Spleen (tissue), 11 donors: ENCODE data around the gene DHRS2. TPM values are rescaled to one million over a fixed set of nuclear protein-coding genes. Genes with fewer than 3 reads are reported as not detected.

Experiments
- DNase-seq: peaks from one replicate; pipeline ENCODE4 v3.0.0-alpha.2; 2020
- H3K27ac ChIP-seq, 8 donors: fragments of 200-600 bp; sonication (generic) in 7 of 8; 1 replicate in 4 of 8; 2 replicates in 4 of 8; pipeline versions ENCODE4 v1.5.0 to v1.8.0; 2016 to 2021; ENCODE audit warnings: inconsistent platforms in 4 of 8, mild to moderate bottlenecking in 4 of 8, moderate library complexity in 1 of 8
- H3K27me3 ChIP-seq, 7 donors: fragments of 200-600 bp; sonication (generic) in 6 of 7; replicated peaks in 1 of 7; 1 replicate in 4 of 7; 2 replicates in 3 of 7; pipeline versions ENCODE4 v1.5.0 to v1.8.0; 2016 to 2021; ENCODE audit warnings: inconsistent platforms in 3 of 7, mild to moderate bottlenecking in 1 of 7
- H3K36me3 ChIP-seq, 6 donors: fragments of 200-600 bp; sonication (generic) in 5 of 6; 1 replicate in 4 of 6; 2 replicates in 2 of 6; pipeline versions ENCODE4 v1.5.0 to v1.8.0; 2016 to 2021; ENCODE audit warnings: inconsistent platforms in 2 of 6
- H3K4me1 ChIP-seq, 6 donors: fragments of 200-600 bp; sonication (generic) in 5 of 6; 1 replicate in 3 of 6; 2 replicates in 3 of 6; pipeline versions ENCODE4 v1.5.0 to v1.8.0; 2016 to 2021; ENCODE audit warnings: inconsistent platforms in 3 of 6
- H3K4me3 ChIP-seq, 8 donors: fragments of 200-600 bp; sonication (generic) in 7 of 8; 1 replicate in 4 of 8; 2 replicates in 4 of 8; pipeline versions ENCODE4 v1.5.0 to v1.8.0; 2016 to 2021; ENCODE audit warnings: inconsistent platforms in 4 of 8, mild to moderate bottlenecking in 4 of 8, moderate library complexity in 2 of 8
- H3K9me3 ChIP-seq, 8 donors: fragments of 200-600 bp; sonication (generic) in 7 of 8; 1 replicate in 4 of 8; 2 replicates in 4 of 8; pipeline versions ENCODE4 v1.5.0 to v1.8.0; 2016 to 2021; ENCODE audit warnings: inconsistent platforms in 4 of 8
- POLR2A ChIP-seq, 3 donors: fragments of 450-650 bp; IDR thresholded peaks; one replicate each; pipeline ENCODE4 v1.5.1; 2017; ENCODE audit warnings: antibody characterized with exemption in 3 of 3, mild to moderate bottlenecking in 1 of 3
- POLR2AphosphoS5 ChIP-seq, 3 donors: sonication (generic); formaldehyde crosslinking; IDR thresholded peaks; one replicate each; pipeline ENCODE4 v1.5.1; 2017; ENCODE audit warnings: antibody characterized with exemption in 3 of 3
- WGBS, 5 donors: extraction: QIAGEN DNeasy Blood & Tissue Kit in 3 of 5; methylation state at CpG; one replicate each; pipeline versions ENCODE4 v1.1.5 to v1.1.7; 2013 to 2018; 5-methylcytosine and 5-hydroxymethylcytosine counted together
- intact Hi-C: fragments of 100-400 bp; cut with DNase I; formaldehyde crosslinking; loops from one replicate; pipeline ENCODE4 v1.15.0; 2023; ENCODE audit warnings: low total_unique reads
- polyA plus RNA-seq, 3 donors: library from polyadenylated mRNA; stranded (reverse); fragments of 200-250 nt; gene quantifications; one replicate each; pipeline ENCODE4 v1.2.1, GENCODE V29; 2013
- total RNA-seq, 7 donors: library from RNA; depleted of rRNA in 3 of 7; stranded (reverse); fragments of >200 nt in 3 of 7; fragmentation: NEBNext Ultra II Directional in 4 of 7; extraction: Animal tissue kit (Norgen Biotek cat#: 25700) in 4 of 7; gene quantifications; one replicate each; pipeline versions ENCODE4 v1.1.0 to v1.2.1, GENCODE V29; 2016 to 2021
- TF ChIP-seq, protein P1 (sequence below), 11 experiments: fragments of 200-600 bp in 7 of 11; fragments of 450-650 bp in 4 of 11; sonication (generic) in 4 of 11; IDR thresholded peaks in 8 of 11; conservative IDR thresholded peaks in 3 of 11; 1 replicate in 7 of 11; 2 replicates in 4 of 11; pipeline versions ENCODE4 v1.4.0 to v1.8.0; 2016 to 2021; ENCODE audit warnings: antibody characterized with exemption in 11 of 11, inconsistent platforms in 4 of 11, mild to moderate bottlenecking in 1 of 11
- donor health status: healthy with polysubstance abuse.
- donor health status: DM: no; HTN: no; CAD: no; lungs with moderate emphysema.
- donor health status: DM: no; HTN: no; CAD: no.
- donor health status: Bipolar disorder and iron deficiency.
- donor health status: healthy.
- donor health status: DM: no; HTN: no; CAD: no.
- donor health status: DM: yes; HTN: yes; CAD: no.

Gene DHRS2
- total and polyA plus RNA-seq, 10 donors = 3.3 to 30.6 (median 14.1) TPM

DNA sequence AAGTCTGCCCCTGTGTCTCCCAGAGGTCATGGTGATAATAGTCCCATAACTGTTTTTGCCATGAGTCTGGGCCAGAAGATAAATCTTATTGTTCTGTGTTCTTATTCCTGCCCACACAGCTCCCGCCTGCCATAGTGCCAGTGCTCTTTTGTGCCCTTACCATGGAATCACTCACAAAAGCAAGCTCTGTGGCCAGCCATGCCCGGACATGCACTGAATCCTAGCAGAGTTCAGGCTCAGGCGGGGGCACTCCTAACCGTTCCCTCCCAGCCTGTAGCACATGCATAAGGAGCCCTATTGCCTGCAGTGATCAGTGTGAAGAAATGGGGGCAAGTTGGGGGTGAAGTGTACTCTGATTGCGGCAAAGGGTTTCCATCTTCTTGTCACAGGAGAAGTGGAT lies 33.3 kb downstream of the DHRS2 start:
- DNase-seq = no peak
- 88 to 93% (median 90%) methylated on average over 5 of the region's 5 CpGs for WGBS, 5 donors

DNA sequence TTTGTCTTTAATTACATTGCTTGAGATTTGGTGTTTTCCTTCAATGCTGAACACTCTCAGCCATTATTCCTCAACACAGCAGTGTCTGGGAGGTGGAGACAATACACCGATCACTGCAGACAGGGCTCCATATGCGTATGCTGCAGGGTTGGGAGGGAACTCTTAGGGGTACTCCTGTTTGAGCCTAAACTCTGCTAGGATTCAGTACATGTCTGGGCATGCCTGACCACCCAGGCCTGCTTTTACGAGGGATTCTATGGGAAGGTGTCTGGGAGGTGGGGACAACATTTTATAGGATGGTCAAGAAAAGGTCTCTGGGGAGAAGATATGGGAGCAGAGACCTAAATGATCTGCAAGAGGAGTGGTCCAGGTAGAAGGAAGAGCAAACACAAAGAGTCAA lies 34.3 kb downstream of the DHRS2 start:
- TF ChIP-seq, protein P1, sequence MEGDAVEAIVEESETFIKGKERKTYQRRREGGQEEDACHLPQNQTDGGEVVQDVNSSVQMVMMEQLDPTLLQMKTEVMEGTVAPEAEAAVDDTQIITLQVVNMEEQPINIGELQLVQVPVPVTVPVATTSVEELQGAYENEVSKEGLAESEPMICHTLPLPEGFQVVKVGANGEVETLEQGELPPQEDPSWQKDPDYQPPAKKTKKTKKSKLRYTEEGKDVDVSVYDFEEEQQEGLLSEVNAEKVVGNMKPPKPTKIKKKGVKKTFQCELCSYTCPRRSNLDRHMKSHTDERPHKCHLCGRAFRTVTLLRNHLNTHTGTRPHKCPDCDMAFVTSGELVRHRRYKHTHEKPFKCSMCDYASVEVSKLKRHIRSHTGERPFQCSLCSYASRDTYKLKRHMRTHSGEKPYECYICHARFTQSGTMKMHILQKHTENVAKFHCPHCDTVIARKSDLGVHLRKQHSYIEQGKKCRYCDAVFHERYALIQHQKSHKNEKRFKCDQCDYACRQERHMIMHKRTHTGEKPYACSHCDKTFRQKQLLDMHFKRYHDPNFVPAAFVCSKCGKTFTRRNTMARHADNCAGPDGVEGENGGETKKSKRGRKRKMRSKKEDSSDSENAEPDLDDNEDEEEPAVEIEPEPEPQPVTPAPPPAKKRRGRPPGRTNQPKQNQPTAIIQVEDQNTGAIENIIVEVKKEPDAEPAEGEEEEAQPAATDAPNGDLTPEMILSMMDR (IDR thresholded peaks at IDR 0.05 in 8 of 11, conservative IDR thresholded peaks at IDR 0.05 in 3 of 11) = no peak
- TF ChIP-seq POLR2AphosphoS5 (IDR thresholded peaks at IDR 0.05) (no peak), POLR2A (IDR thresholded peaks at IDR 0.05) (no peak)
- WGBS, 5 donors = 88 to 96% (median 95%) methylated on average over 3 of the region's 3 CpGs
- peaks cover 0 to 3% (median 0%) of the 10 kb centered on the region in 8 donors for H3K9me3 ChIP-seq
- H3K36me3 ChIP-seq = no peaks in the 10 kb centered on the region
- peaks cover 0 to 1% (median 0%) of the 10 kb centered on the region in 7 donors for H3K27me3 ChIP-seq
- H3K4me3 ChIP-seq = no peak overlapping the region
- intact Hi-C loops = no loop called here
- no peaks in the 10 kb centered on the region for H3K4me1 ChIP-seq
- DNase-seq = no peak
- H3K27ac ChIP-seq = no peak overlapping the region

More for the DNA sequence above, 33.3 kb downstream of the DHRS2 start:
- Histone ChIP-seq H3K36me3 (no peaks in the 10 kb centered on the region), H3K27ac (no peak overlapping the region), H3K4me3 (no peak overlapping the region), H3K9me3 (peaks cover 0 to 3% (median 0%) of the 10 kb centered on the region in 8 donors), H3K27me3 (no peaks in the 10 kb centered on the region), H3K4me1 (no peaks in the 10 kb centered on the region)
- intact Hi-C loops = no loop called here
- TF ChIP-seq, protein P1 (IDR thresholded peaks at IDR 0.05 in 8 of 11, conservative IDR thresholded peaks at IDR 0.05 in 3 of 11) = no peak
- TF ChIP-seq POLR2AphosphoS5 (IDR thresholded peaks at IDR 0.05) (no peak), POLR2A (IDR thresholded peaks at IDR 0.05) (no peak)

DNA sequence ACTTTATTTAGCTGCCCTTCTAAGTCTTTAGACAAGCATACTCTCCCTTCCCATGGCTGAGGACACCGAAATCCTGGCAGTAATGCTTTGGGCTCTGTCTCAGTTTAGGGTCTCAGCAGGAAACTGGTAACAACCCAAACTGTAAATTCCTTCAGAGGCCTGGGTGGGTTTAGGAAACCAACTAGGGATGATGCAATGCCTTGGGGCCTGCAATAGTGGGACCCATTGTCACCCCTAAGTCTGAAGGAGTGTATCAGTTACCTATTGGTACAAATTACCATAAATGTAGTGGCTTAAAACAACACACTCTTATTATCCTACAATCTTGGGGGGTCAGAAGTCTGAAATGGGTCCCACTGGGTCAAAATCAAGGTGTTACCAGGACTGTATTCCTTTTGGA lies 36.0 kb downstream of the DHRS2 start:
- Histone ChIP-seq H3K4me3 (no peak overlapping the region), H3K36me3 (no peaks in the 10 kb centered on the region), H3K27me3 (peaks cover 0 to 13% (median 0%) of the 10 kb centered on the region in 7 donors), H3K4me1 (no peaks in the 10 kb centered on the region), H3K9me3 (peaks cover 0 to 3% (median 0%) of the 10 kb centered on the region in 8 donors), H3K27ac (no peak overlapping the region)
- DNase-seq = no peak
- 80 to 89% (median 84%) methylated on average over 1 of the region's 1 CpG for WGBS, 5 donors
- intact Hi-C loops = no loop called here
- TF ChIP-seq, protein P1 (IDR thresholded peaks at IDR 0.05 in 8 of 11, conservative IDR thresholded peaks at IDR 0.05 in 3 of 11) = no peak
- TF ChIP-seq POLR2AphosphoS5 (IDR thresholded peaks at IDR 0.05) (no peak), POLR2A (IDR thresholded peaks at IDR 0.05) (no peak)

DNA sequence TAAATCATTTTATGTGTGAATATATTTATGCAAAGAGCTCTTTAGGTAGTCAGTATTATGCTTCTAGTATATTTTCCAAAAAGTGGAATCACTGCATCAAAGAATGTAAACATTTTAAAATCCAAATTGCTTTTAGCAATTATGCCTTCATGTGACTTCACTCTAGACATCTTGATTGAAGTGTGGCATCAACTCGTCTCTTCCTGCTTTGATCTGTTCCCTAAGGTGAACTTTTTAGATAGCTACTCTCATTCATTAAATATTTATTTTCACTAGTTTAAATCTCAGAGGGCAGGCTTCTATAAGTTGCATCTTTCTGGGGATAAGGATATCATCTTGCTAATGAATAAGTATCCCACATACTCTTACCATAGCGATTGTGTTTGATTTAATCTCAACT lies 39.2 kb downstream of the DHRS2 start:
- 78 to 91% (median 86%) methylated on average over 2 of the region's 2 CpGs for WGBS, 5 donors
- Histone ChIP-seq H3K4me1 (no peaks in the 10 kb centered on the region), H3K27me3 (peaks cover 0 to 13% (median 0%) of the 10 kb centered on the region in 7 donors), H3K27ac (no peak overlapping the region), H3K4me3 (no peak overlapping the region), H3K9me3 (peaks cover 0 to 3% (median 0%) of the 10 kb centered on the region in 8 donors), H3K36me3 (no peaks in the 10 kb centered on the region)
- intact Hi-C loops = no loop called here
- TF ChIP-seq, protein P1 (IDR thresholded peaks at IDR 0.05 in 8 of 11, conservative IDR thresholded peaks at IDR 0.05 in 3 of 11) = no peak
- TF ChIP-seq POLR2AphosphoS5 (IDR thresholded peaks at IDR 0.05) = no peak
- TF ChIP-seq POLR2A (IDR thresholded peaks at IDR 0.05) = no peak
- DNase-seq = no peak
